H9 (cell line): ENCODE data around the gene GAL3ST1. TPM values are rescaled to one million over a fixed set of nuclear protein-coding genes. Genes with fewer than 3 reads are reported as not detected.

Source experiments
- DNase-seq: peaks from one replicate; pipeline ENCODE4 v3.0.0-alpha.2; 2017
- H2AFZ ChIP-seq: one replicate; pipeline ENCODE4 v1.6.1; 2013; ENCODE audit warnings: mild to moderate bottlenecking, low read length, control low read depth, moderate library complexity
- H2AK5ac ChIP-seq: 2 replicates; pipeline ENCODE4 v1.6.1; 2013; ENCODE audit warnings: low read length, control low read depth, mixed read lengths; ENCODE audit not compliant: insufficient read length
- H2BK120ac ChIP-seq: one replicate; pipeline ENCODE4 v1.6.1; 2013; ENCODE audit warnings: low read depth, mild to moderate bottlenecking, low read length, control low read depth, inconsistent platforms; ENCODE audit not compliant: poor library complexity, severe bottlenecking
- H2BK12ac ChIP-seq: 2 replicates; pipeline ENCODE4 v1.6.1; 2013; ENCODE audit warnings: low read length, control low read depth, mixed read lengths, low read depth; ENCODE audit not compliant: insufficient read length
- H2BK15ac ChIP-seq: 2 replicates; pipeline ENCODE4 v1.6.1; 2013; ENCODE audit warnings: low read depth, low read length, control low read depth
- H2BK20ac ChIP-seq: one replicate; pipeline ENCODE4 v1.6.1; 2013; ENCODE audit warnings: low read depth, mild to moderate bottlenecking, low read length, control low read depth, inconsistent platforms; ENCODE audit not compliant: poor library complexity, severe bottlenecking
- H2BK5ac ChIP-seq: 2 replicates; pipeline ENCODE4 v1.6.1; 2013; ENCODE audit warnings: low read length, control low read depth, mixed read lengths; ENCODE audit not compliant: insufficient read length
- H3K14ac ChIP-seq: 2 replicates; pipeline ENCODE4 v1.6.1; 2013; ENCODE audit warnings: low read length, control low read depth; ENCODE audit not compliant: insufficient read depth
- H3K18ac ChIP-seq: 2 replicates; pipeline ENCODE4 v1.6.1; 2013; ENCODE audit warnings: low read depth, mild to moderate bottlenecking, mixed read lengths, low read length, control low read depth; ENCODE audit not compliant: insufficient read length
- H3K23ac ChIP-seq: 2 replicates; pipeline ENCODE4 v1.6.1; 2013; ENCODE audit warnings: low read length, control low read depth, mixed read lengths, low read depth; ENCODE audit not compliant: insufficient read length
- H3K23me2 ChIP-seq: 2 replicates; pipeline ENCODE4 v1.6.1; 2013; ENCODE audit warnings: low read depth, mild to moderate bottlenecking, mixed read lengths, low read length, control low read depth; ENCODE audit not compliant: insufficient read length, poor library complexity, severe bottlenecking
- H3K27ac ChIP-seq: 2 replicates; pipeline ENCODE4 v1.5.1; 2013; ENCODE audit warnings: low read length, control low read depth, mixed read lengths, low read depth; ENCODE audit not compliant: insufficient read length
- H3K27me3 ChIP-seq: 2 replicates; pipeline ENCODE4 v1.6.1; 2013; ENCODE audit warnings: low read length, control low read depth, inconsistent platforms; ENCODE audit not compliant: insufficient read depth
- H3K4ac ChIP-seq: 2 replicates; pipeline ENCODE4 v1.6.1; 2013; ENCODE audit warnings: low read depth, mild to moderate bottlenecking, control low read depth, inconsistent platforms, low read length, moderate library complexity
- H3K4me1 ChIP-seq: 2 replicates; pipeline ENCODE4 v1.6.1; 2013; ENCODE audit warnings: low read length, control low read depth, inconsistent platforms; ENCODE audit not compliant: insufficient read depth
- H3K4me2 ChIP-seq: 2 replicates; pipeline ENCODE4 v1.6.1; 2013; ENCODE audit warnings: low read length, control low read depth, mixed read lengths; ENCODE audit not compliant: insufficient read length, insufficient read depth
- H3K56ac ChIP-seq: 2 replicates; pipeline ENCODE4 v1.6.1; 2013; ENCODE audit warnings: low read depth, mild to moderate bottlenecking, mixed read lengths, low read length, control low read depth; ENCODE audit not compliant: insufficient read length
- H3K79me1 ChIP-seq: 2 replicates; pipeline ENCODE4 v1.6.1; 2013; ENCODE audit warnings: low read depth, mild to moderate bottlenecking, moderate library complexity, low read length, control low read depth, inconsistent platforms; ENCODE audit not compliant: insufficient read depth, poor library complexity, severe bottlenecking
- H3K79me2 ChIP-seq: 2 replicates; pipeline ENCODE4 v1.6.1; 2013; ENCODE audit warnings: low read length, control low read depth, inconsistent platforms; ENCODE audit not compliant: insufficient read depth
- H3K9ac ChIP-seq: 2 replicates; pipeline ENCODE4 v1.6.1; 2013; ENCODE audit warnings: low read length, control low read depth, mixed read lengths; ENCODE audit not compliant: insufficient read length; ENCODE audit errors: extremely low read depth
- H3K9me3 ChIP-seq: one replicate; pipeline ENCODE4 v1.6.1; 2013; ENCODE audit warnings: low read depth, low read length, inconsistent platforms; ENCODE audit not compliant: control insufficient read depth
- H3T11ph ChIP-seq: one replicate; pipeline ENCODE4 v1.6.1; 2013; ENCODE audit warnings: mild to moderate bottlenecking, low read length, control low read depth, inconsistent platforms
- H4K20me1 ChIP-seq: one replicate; pipeline ENCODE4 v1.6.1; 2013; ENCODE audit not compliant: control insufficient read depth, insufficient read length, insufficient read depth
- H4K5ac ChIP-seq: 2 replicates; pipeline ENCODE4 v1.6.1; 2013; ENCODE audit warnings: low read depth, mild to moderate bottlenecking, mixed read lengths, low read length, control low read depth; ENCODE audit not compliant: insufficient read length
- H4K8ac ChIP-seq: replicated peaks from 2 replicates; pipeline ENCODE4 v1.6.1; 2013; ENCODE audit warnings: low read length, control low read depth, mixed read lengths, low read depth; ENCODE audit not compliant: insufficient read length
- H4K91ac ChIP-seq: 2 replicates; pipeline ENCODE4 v1.6.1; 2013; ENCODE audit warnings: low read depth, mild to moderate bottlenecking, moderate library complexity, mixed read lengths, low read length, control low read depth; ENCODE audit not compliant: insufficient read length
- H3K27ac Mint-ChIP-seq, 3 experiments: 2 replicates in 2 of 3; 3 replicates in 1 of 3; pipeline ENCODE4 v1.8.0; 2020 to 2021; ENCODE audit warnings: mixed read lengths in 3 of 3, mild to moderate bottlenecking in 1 of 3, moderate library complexity in 1 of 3
- H3K27me3 Mint-ChIP-seq: 2 replicates; pipeline ENCODE4 v1.8.0; 2021; ENCODE audit warnings: low read depth, mild to moderate bottlenecking, moderate library complexity, mixed read lengths
- H3K36me3 Mint-ChIP-seq, 3 experiments: 2 replicates in 2 of 3; 3 replicates in 1 of 3; pipeline ENCODE4 v1.8.0; 2020 to 2021; ENCODE audit warnings: low read depth in 3 of 3, mixed read lengths in 3 of 3; ENCODE audit not compliant: insufficient read depth in 1 of 3
- H3K4me1 Mint-ChIP-seq, 2 experiments: 2 replicates each; pipeline ENCODE4 v1.8.0; 2020; ENCODE audit warnings: mixed read lengths in 2 of 2
- H3K4me3 Mint-ChIP-seq, 2 experiments: 2 replicates in 1 of 2; 3 replicates in 1 of 2; pipeline ENCODE4 v1.8.0; 2020 to 2021; ENCODE audit warnings: mild to moderate bottlenecking in 2 of 2, mixed read lengths in 2 of 2, moderate library complexity in 1 of 2
- H3K9me3 Mint-ChIP-seq, 2 experiments: 2 replicates in 1 of 2; 3 replicates in 1 of 2; pipeline ENCODE4 v1.8.0; 2020; ENCODE audit warnings: mild to moderate bottlenecking in 2 of 2, mixed read lengths in 2 of 2, moderate library complexity in 1 of 2
- CTCF ChIP-seq: fragments of 200-600 bp; sonication (generic); conservative IDR thresholded peaks from 3 replicates; pipeline ENCODE4 v1.8.0; 2021; ENCODE audit warnings: antibody characterized with exemption, mild to moderate bottlenecking
- WGBS: extraction: QIAGEN DNeasy Blood & Tissue Kit; methylation state at CpG from one replicate; pipeline ENCODE4 v1.1.7; 2013; ENCODE audit warnings: missing lambda C conversion rate, low lambda C conversion rate, mixed read lengths; ENCODE audit not compliant: insufficient read length; ENCODE audit errors: extremely low coverage; 5-methylcytosine and 5-hydroxymethylcytosine counted together
- total RNA-seq: library from RNA; stranded (reverse); gene quantifications from 2 replicates; pipeline ENCODE4 v1.2.1, GENCODE V29; 2021

The GAL3ST1 gene
- total RNA-seq, 1 experiment from 2014 or later: 5.1 TPM

GRCh38 chr22:30569674-30570202 is 4.7 kb downstream of the GAL3ST1 start:
- no peak overlapping the region for H3T11ph ChIP-seq
- Mint-ChIP-seq H3K4me3 (no peak overlapping the region), H3K36me3 (peaks cover 0 to 2% (median 0%) of the 10 kb centered on the region in 3 experiments; a peak in 1 of 7 replicates), H3K27ac (no peak overlapping the region), H3K27me3 (peaks cover 7% of the 10 kb centered on the region), H3K9me3 (no peaks in the 10 kb centered on the region), H3K4me1 (peaks cover 17 to 26% of the 10 kb centered on the region in 2 experiments)
- H2BK12ac ChIP-seq: no peak overlapping the region
- no peak overlapping the region for H4K91ac ChIP-seq
- H4K20me1 ChIP-seq: peaks cover under 1% of the 10 kb centered on the region
- no peaks in the 10 kb centered on the region for H3K9me3 ChIP-seq
- H3K23me2 ChIP-seq: peaks cover 7% of the 10 kb centered on the region
- H3K23ac ChIP-seq: no peak overlapping the region
- H4K8ac ChIP-seq: no peak overlapping the region
- H2BK120ac ChIP-seq: no peak overlapping the region
- H2BK15ac ChIP-seq: no peak overlapping the region
- DNase-seq: no peak
- no CpG with 5 or more reads among the region's 10 CpGs for WGBS
- H3K27me3 ChIP-seq: no peaks in the 10 kb centered on the region
- no peak overlapping the region for H3K18ac ChIP-seq
- H4K5ac ChIP-seq: no peak overlapping the region
- H3K79me2 ChIP-seq: no peaks in the 10 kb centered on the region
- TF ChIP-seq CTCF: no peak
- H3K4me1 ChIP-seq: no peaks in the 10 kb centered on the region
- H2BK20ac ChIP-seq: no peak overlapping the region
- H3K79me1 ChIP-seq: no peaks in the 10 kb centered on the region
- no peak overlapping the region for H3K4me2 ChIP-seq
- no peak overlapping the region for H3K4ac ChIP-seq
- no peak overlapping the region for H3K14ac ChIP-seq
- H3K27ac ChIP-seq: no peak overlapping the region
- H2AFZ ChIP-seq: no peak overlapping the region
- H2AK5ac ChIP-seq: no peak overlapping the region
- no peak overlapping the region for H2BK5ac ChIP-seq
- no peak overlapping the region for H3K56ac ChIP-seq
- no peak overlapping the region for H3K9ac ChIP-seq
